Measurements from ENCODE around the gene RAP1GDS1.
"Not testable (repeated sequence)": the region's sequence is repeated elsewhere in the genome, so short reads cannot be mapped to it uniquely, and the experiment has no call there.

RAP1GDS1 gene

GRCh38 chr4:98446499-98447375 lies 185.6 kb downstream of the RAP1GDS1 start:
- DNase-seq, result peak; percentile 37

- DNase-seq, result no peak
These were observed 186.5 kb downstream of the RAP1GDS1 start for GRCh38 chr4:98447648-98448047.

GRCh38 chr4:98448908-98449307 lies 187.7 kb downstream of the RAP1GDS1 start:
- no peak for DNase-seq

DNA sequence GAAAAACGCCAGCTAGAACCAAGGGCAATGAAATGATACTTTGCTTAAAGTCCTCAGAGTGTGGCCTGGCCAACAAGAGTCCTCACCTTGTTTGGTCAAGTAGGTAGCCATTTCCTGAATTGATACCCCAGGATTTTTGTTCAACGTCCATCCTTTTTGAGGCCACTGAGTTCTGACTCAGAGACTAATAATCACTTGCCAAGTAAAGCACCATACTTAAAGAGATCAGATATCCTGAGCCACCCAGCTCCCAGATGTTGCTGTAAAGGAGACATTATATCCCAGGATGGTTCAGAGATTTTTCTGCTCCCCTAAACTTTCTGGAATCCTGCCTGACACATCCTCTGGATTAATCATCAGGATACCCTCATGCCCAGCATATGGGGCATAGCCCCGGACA lies 190.9 kb downstream of the RAP1GDS1 start:
- DNase-seq, result no peak

DNA sequence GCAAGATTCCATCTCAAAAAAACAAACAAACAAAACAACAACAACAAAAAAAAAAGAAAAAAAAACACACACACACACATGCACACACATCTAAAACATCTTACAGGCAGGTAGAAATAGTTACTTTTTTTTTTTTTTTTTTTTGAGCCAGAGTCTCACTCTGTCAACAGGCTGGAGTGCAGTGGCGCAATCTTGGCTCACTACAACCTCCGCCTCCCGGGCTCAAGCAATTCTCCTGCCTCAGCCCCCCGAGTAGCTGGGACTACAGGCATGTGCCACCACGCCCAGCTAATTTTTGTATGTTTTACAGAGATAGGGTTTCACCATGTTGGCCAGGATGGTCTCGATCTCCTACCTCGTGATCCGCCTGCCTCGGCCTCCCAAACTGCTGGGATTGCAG lies 196.2 kb downstream of the RAP1GDS1 start:
- not testable (repeated sequence) for DNase-seq

- DNase-seq, result not testable (repeated sequence)
These were observed 200.1 kb downstream of the RAP1GDS1 start for GRCh38 chr4:98461121-98461865.

DNA sequence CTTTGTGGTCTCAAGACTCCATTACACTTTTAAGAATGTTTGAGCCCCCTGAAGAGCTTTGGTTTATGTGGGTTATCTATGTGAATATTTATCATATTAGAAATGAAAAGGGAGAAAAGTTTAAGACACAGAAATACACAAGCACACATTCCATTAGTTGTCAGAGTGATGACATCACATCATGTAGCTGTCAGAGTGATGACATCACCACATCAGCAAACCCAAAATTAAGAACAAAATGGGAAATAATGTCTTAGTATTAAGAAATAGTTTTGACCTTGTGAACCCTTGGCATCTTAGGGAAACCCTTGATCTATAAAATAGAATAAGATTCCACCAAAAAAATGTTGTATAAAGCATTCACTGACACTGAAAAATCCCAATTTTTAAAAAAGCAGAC lies 201.3 kb downstream of the RAP1GDS1 start:
- no peak for DNase-seq

DNA sequence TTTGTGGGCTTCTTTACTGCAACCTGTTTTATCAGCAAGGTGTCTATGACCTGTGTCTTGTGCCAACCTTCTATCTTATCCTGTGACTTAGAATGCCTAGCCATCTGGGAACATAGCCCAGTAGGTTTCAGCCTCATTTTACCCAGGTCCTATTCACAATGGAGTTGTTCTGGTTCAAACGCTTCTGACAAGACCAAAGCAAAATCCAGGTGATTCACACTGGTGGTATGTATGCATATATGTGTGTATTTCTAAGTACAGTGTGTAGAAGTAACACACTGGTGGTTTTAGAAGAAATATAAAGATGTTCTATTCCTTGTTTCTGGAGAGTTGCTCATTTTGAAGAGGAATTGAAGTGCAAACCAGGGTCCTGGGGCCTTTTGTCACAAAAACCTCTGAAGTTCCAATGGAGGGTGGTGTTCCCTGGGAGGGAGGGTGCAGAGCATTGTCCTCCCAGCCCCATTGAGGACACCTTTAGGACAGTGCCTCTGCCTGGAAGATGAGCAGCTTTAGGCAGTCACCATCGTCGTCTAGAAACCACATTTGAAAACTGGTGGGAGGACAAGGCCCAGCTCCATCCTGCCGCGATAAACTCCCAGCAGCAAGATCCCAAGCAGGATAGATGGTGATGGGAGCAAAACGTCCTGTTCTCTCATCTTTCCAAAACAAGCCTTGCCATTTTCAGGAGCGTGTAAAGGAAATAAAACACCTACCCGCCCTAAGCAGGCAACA lies 205.8 kb downstream of the RAP1GDS1 start:
- no peak for DNase-seq

- peak; percentile 92 for DNase-seq
These were observed 206.5 kb downstream of the RAP1GDS1 start for GRCh38 chr4:98467627-98468072.

DNA sequence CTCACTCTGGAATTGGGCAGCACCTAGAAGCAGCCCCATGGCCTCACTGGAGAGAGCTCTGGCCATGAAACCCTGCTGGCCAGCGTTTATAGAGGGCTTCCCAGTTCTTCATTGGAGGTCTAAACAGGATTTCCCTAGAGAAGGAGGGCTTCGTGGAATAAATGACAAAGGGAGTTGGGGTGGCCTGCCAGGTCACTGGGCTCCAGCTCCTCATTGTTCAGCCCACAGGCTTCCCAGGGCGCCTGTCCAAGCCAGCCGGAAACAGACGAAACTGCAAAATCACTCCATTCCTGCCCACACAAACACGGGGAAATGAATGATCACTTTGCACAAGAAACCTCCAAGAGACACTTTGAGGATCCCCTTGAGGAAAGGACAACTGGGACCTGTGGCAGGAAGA lies 207.5 kb downstream of the RAP1GDS1 start:
- no peak for DNase-seq

DNA sequence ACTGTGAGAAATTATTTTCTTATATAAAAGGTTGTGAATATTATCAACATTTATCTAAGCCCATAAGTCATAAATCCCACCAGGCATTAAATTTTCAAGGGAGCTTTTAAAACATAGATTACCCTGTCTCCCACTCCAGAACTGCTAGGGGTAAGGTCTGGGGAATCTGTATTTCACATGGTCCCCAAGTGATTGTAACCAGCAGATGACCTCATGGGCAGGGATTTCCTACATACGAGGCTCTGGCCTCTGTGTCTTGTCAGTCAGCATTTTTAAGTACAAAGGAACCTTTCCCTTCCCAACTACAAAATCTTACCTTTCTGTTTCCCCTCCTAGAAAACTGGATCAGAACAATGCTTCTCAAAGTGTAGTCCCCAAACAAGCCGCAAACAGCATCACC lies 208.6 kb downstream of the RAP1GDS1 start:
- DNase-seq, result no peak

DNA sequence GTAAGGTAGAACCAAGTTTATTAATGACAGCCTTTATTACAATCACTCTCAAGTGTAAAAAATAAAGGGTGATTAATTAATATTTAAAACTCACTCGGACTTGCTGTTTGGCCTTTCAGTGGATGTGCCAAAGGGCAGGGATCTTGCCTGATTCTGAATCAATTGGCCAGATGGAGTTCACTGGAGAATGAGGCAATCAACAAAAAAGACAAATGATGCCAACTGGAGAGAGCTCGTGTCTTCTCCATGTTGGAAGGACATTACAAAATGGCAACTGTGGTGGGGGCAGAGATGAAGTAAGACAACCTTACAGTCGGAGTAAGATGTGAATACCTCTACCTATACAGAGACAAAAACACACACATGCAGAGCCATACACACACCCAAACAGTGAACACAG lies 209.2 kb downstream of the RAP1GDS1 start:
- no peak for DNase-seq

GRCh38 chr4:98470831-98471230 lies 209.6 kb downstream of the RAP1GDS1 start:
- peak; percentile 60 for DNase-seq

DNA sequence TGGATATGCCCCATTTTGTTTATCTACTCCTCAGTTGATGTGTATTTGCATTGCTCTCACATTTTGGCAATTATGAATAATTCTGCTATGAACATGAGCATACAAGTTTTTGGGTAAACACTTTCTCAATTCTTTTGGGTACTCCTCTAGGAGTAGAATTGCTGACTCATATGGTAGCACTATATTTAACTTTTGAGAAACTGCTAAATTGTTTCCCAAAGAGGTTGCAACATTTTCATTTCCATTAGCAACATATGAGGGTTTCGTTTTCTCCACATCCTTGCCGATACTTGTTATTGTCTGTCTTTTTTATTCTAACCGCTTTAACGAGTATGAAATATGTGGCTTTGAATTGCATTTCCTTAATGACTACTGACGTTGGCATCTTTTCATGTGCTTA lies 211.9 kb downstream of the RAP1GDS1 start:
- peak; percentile 20 for DNase-seq

GRCh38 chr4:98474408-98474844 lies 213.2 kb downstream of the RAP1GDS1 start:
- peak; percentile 84 for DNase-seq

- no peak for DNase-seq
These were observed 215.7 kb downstream of the RAP1GDS1 start for GRCh38 chr4:98476891-98477290.

- DNase-seq, result not testable (repeated sequence)
These were observed 218.4 kb downstream of the RAP1GDS1 start for GRCh38 chr4:98479590-98479989.

GRCh38 chr4:98480535-98480934 lies 219.4 kb downstream of the RAP1GDS1 start:
- DNase-seq, result no peak

- no peak for DNase-seq
These were observed 220.0 kb downstream of the RAP1GDS1 start for GRCh38 chr4:98481167-98481566.

DNA sequence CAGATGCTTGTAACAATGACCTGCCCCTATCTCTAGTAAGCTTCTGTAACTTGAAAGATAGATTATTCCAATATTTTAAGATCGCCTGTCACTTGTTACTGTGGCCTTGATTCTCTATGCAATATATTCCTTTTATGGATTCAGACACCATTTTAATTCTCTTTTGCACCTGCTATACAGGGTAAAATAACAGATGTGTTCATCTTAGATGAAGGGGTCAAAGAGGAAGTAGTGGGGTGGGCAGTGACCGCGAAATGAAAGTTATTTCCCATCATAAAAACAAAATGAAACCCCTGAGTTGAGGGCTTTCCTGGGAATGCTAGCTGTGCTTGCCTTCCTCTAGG lies 221.3 kb downstream of the RAP1GDS1 start:
- DNase-seq, result no peak

DNA sequence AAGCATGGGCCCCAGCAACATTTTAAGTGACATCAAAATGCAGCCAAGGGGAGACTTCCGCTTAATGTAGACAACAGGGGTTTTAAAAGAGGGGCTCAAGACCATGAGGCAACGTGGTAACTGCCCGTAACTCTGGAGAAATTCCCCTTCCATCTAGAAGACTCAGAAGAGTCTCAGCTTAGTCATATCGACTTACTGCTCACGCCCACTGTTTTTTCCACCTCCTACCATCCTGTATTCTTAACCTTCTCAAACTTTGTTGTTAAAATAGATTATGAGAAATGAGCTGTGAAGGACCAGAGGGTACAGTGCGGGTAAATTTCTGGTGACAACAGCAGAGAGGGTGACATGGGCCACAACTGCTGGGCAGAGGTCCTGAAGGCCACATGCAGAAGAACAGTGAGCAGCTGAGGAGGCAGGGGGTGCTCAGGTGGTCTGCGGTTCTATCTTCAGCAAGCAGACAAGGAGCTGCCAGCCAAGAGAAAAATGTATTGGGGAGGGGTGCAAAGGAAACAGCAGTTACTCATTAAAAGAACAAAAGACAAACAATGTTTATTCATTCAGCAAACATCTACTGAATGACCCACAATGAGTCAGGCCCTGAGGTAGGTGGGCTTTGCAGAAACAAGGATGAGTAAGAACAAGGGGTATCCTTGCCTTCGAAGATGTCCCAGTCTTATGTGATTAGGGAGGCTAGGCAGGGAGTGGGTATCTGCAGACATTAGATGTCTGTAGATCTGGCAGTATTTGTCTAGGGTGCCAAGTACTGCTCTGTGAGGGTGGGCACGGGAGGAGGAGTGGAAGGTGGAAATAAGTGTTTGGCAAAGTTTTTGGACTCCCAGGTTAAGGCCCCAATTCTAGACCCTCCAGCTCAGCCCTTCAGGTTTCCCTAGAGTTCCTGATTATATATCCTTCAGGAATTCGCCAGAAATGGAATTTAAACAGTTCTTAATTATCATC lies 221.9 kb downstream of the RAP1GDS1 start:
- peak; percentile 61 for DNase-seq

- DNase-seq, result peak; percentile 59
These were observed 222.8 kb downstream of the RAP1GDS1 start for GRCh38 chr4:98484031-98484430.
